Measurements from ENCODE around the gene MAPK13.

- no peak for TF ChIP-seq POLR2AphosphoS5 (IDR thresholded peaks at IDR 0.05; ENCODE audit: low read depth)
- TF ChIP-seq CTCF (IDR thresholded peaks at IDR 0.05; ENCODE audit: insufficient read depth, low read length): no peak
- TF ChIP-seq GABPA (IDR thresholded peaks at IDR 0.05; ENCODE audit: low read depth): no peak
- TF ChIP-seq, protein P1, sequence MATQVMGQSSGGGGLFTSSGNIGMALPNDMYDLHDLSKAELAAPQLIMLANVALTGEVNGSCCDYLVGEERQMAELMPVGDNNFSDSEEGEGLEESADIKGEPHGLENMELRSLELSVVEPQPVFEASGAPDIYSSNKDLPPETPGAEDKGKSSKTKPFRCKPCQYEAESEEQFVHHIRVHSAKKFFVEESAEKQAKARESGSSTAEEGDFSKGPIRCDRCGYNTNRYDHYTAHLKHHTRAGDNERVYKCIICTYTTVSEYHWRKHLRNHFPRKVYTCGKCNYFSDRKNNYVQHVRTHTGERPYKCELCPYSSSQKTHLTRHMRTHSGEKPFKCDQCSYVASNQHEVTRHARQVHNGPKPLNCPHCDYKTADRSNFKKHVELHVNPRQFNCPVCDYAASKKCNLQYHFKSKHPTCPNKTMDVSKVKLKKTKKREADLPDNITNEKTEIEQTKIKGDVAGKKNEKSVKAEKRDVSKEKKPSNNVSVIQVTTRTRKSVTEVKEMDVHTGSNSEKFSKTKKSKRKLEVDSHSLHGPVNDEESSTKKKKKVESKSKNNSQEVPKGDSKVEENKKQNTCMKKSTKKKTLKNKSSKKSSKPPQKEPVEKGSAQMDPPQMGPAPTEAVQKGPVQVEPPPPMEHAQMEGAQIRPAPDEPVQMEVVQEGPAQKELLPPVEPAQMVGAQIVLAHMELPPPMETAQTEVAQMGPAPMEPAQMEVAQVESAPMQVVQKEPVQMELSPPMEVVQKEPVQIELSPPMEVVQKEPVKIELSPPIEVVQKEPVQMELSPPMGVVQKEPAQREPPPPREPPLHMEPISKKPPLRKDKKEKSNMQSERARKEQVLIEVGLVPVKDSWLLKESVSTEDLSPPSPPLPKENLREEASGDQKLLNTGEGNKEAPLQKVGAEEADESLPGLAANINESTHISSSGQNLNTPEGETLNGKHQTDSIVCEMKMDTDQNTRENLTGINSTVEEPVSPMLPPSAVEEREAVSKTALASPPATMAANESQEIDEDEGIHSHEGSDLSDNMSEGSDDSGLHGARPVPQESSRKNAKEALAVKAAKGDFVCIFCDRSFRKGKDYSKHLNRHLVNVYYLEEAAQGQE (IDR thresholded peaks at IDR 0.05; ENCODE audit: insufficient replicate concordance, low read depth): no peak
These were observed 55.9 kb downstream of the MAPK13 start for GRCh38 chr6:36186199-36186598.

All from HL-60 (cell line).